ENCODE measurements around the gene ZNF566.

Gene ZNF566

GRCh38 chr19:36417752-36418286 is 71.5 kb downstream of the ZNF566 start:
- no peak for TF ChIP-seq RAD21 (IDR thresholded peaks at IDR 0.05; ENCODE audit: low read depth)
- TF ChIP-seq, protein P1, sequence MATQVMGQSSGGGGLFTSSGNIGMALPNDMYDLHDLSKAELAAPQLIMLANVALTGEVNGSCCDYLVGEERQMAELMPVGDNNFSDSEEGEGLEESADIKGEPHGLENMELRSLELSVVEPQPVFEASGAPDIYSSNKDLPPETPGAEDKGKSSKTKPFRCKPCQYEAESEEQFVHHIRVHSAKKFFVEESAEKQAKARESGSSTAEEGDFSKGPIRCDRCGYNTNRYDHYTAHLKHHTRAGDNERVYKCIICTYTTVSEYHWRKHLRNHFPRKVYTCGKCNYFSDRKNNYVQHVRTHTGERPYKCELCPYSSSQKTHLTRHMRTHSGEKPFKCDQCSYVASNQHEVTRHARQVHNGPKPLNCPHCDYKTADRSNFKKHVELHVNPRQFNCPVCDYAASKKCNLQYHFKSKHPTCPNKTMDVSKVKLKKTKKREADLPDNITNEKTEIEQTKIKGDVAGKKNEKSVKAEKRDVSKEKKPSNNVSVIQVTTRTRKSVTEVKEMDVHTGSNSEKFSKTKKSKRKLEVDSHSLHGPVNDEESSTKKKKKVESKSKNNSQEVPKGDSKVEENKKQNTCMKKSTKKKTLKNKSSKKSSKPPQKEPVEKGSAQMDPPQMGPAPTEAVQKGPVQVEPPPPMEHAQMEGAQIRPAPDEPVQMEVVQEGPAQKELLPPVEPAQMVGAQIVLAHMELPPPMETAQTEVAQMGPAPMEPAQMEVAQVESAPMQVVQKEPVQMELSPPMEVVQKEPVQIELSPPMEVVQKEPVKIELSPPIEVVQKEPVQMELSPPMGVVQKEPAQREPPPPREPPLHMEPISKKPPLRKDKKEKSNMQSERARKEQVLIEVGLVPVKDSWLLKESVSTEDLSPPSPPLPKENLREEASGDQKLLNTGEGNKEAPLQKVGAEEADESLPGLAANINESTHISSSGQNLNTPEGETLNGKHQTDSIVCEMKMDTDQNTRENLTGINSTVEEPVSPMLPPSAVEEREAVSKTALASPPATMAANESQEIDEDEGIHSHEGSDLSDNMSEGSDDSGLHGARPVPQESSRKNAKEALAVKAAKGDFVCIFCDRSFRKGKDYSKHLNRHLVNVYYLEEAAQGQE (IDR thresholded peaks at IDR 0.05; ENCODE audit: low read depth) = no peak
- no peak for TF ChIP-seq CEBPB (IDR thresholded peaks at IDR 0.05)
- TF ChIP-seq FOXM1 (IDR thresholded peaks at IDR 0.05; ENCODE audit: borderline replicate concordance, low read depth) = no peak
- TF ChIP-seq, protein P2, sequence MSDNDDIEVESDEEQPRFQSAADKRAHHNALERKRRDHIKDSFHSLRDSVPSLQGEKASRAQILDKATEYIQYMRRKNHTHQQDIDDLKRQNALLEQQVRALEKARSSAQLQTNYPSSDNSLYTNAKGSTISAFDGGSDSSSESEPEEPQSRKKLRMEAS (IDR thresholded peaks at IDR 0.05) = no peak
- TF ChIP-seq TEAD4 (IDR thresholded peaks at IDR 0.05) = no peak
- TF ChIP-seq EP300 (IDR thresholded peaks at IDR 0.05; ENCODE audit: borderline replicate concordance) = no peak
- no peak for TF ChIP-seq TCF12 (IDR thresholded peaks at IDR 0.05; ENCODE audit: low read depth)
- TF ChIP-seq ZBTB7A (IDR thresholded peaks at IDR 0.05; ENCODE audit: low read depth) = no peak
- TF ChIP-seq CREB1 (IDR thresholded peaks at IDR 0.05; ENCODE audit: low read depth) = no peak
- no peak for TF ChIP-seq EGR1 (IDR thresholded peaks at IDR 0.05)
- TF ChIP-seq NFIC (IDR thresholded peaks at IDR 0.05) = no peak
- TF ChIP-seq TAF1 (IDR thresholded peaks at IDR 0.05; ENCODE audit: low read depth) = no peak

DNA sequence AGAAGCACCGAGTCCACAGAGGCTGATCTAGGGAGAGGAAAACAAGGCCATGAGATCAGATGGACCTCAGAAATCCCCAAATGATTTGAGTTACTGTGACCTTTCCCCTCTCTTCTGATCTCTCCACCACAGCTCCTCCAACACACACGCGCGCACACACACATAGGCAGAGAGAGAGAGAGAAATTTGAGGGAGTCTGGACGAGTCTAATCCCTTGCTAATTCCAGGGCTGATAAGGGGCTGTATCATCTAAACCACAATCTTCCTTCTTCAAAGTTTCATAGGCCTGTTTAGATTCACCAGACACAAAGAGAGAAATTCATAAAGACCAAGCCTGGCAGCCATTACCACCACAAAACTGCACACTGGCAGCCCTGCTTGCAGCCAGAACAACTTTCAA is 79.5 kb downstream of the ZNF566 start:
- TF ChIP-seq FOXM1 (IDR thresholded peaks at IDR 0.05; ENCODE audit: borderline replicate concordance, low read depth) = no peak

DNA sequence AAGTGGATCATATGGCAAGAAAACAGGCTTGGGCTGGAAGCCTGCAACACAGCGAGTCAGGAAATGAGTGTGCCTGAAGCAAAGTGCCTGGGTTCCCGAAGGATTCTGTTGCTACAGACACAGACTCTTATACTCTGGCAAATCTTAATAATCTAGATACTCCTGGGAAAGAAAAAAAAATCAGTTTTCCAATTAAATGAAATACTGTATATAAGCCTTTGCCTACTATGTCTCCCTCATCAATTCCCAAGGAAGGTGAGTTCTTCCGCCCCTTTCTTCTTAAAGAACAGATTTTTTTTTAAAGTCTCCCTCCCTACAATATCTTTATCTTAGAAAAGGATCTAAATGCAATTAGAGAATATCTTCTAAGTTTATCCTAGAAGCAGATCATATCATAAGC is 81.3 kb downstream of the ZNF566 start:
- TF ChIP-seq CREB1 (IDR thresholded peaks at IDR 0.05; ENCODE audit: low read depth) (no peak), RAD21 (IDR thresholded peaks at IDR 0.05; ENCODE audit: low read depth) (no peak), EP300 (IDR thresholded peaks at IDR 0.05; ENCODE audit: borderline replicate concordance) (no peak), CEBPB (IDR thresholded peaks at IDR 0.05) (no peak), FOXM1 (IDR thresholded peaks at IDR 0.05; ENCODE audit: borderline replicate concordance, low read depth) (no peak), YY1 (IDR thresholded peaks at IDR 0.05; ENCODE audit: low read depth) (no peak), ZBTB7A (IDR thresholded peaks at IDR 0.05; ENCODE audit: low read depth) (no peak), TAF1 (IDR thresholded peaks at IDR 0.05; ENCODE audit: low read depth) (no peak)
- TF ChIP-seq, protein P2 (IDR thresholded peaks at IDR 0.05) = no peak
- TF ChIP-seq, protein P1 (IDR thresholded peaks at IDR 0.05; ENCODE audit: low read depth) = no peak

DNA sequence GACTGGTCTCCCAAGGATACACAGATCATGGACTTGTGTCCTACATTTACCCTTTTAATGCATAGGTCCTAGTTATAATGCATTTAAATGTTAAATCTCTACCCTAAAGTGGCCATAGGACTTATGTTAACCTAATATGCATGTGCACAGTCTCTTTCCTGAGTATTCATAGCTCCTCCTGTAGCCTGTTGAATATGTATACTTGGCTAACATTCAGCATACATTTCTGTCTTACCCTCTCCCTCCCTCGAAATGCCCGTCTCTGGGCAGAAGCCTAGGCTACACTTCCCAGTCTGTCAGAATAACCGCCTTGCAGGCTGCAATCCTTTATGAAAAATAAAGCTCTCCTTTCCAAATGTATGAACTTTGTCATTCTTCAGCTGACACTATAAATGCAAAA is 84.9 kb downstream of the ZNF566 start:
- TF ChIP-seq YY1 (IDR thresholded peaks at IDR 0.05; ENCODE audit: low read depth) (no peak), EP300 (IDR thresholded peaks at IDR 0.05; ENCODE audit: borderline replicate concordance) (no peak), TCF12 (IDR thresholded peaks at IDR 0.05; ENCODE audit: low read depth) (no peak), ZBTB7A (IDR thresholded peaks at IDR 0.05; ENCODE audit: low read depth) (no peak)

DNA sequence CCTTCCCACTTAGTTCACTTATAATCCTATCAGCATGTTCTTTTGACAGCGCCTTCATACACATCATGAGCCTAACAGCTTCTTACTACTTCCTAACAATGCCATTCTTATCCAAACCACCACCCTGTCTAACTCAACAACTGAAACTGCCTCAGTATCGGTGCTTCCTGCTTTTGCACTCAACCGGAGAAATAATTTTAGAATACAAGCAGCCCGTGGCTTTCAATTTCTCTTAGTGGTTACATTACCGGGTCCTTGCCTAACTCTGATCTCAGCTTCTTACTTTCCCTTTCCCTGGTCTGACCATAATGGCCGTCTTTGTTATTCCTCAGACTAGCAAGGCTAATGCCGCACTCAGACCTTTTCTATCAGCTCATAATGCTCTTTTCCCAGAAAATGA is 87.9 kb downstream of the ZNF566 start:
- TF ChIP-seq, protein P1 (IDR thresholded peaks at IDR 0.05; ENCODE audit: low read depth) = no peak
- TF ChIP-seq EP300 (IDR thresholded peaks at IDR 0.05; ENCODE audit: borderline replicate concordance) (no peak), TAF1 (IDR thresholded peaks at IDR 0.05; ENCODE audit: low read depth) (no peak), NFIC (IDR thresholded peaks at IDR 0.05) (no peak), FOXM1 (IDR thresholded peaks at IDR 0.05; ENCODE audit: borderline replicate concordance, low read depth) (no peak), CREB1 (IDR thresholded peaks at IDR 0.05; ENCODE audit: low read depth) (no peak), EGR1 (IDR thresholded peaks at IDR 0.05) (no peak), TCF12 (IDR thresholded peaks at IDR 0.05; ENCODE audit: low read depth) (no peak), TEAD4 (IDR thresholded peaks at IDR 0.05) (no peak), YY1 (IDR thresholded peaks at IDR 0.05; ENCODE audit: low read depth) (no peak), ZBTB7A (IDR thresholded peaks at IDR 0.05; ENCODE audit: low read depth) (no peak), CEBPB (IDR thresholded peaks at IDR 0.05) (no peak), RAD21 (IDR thresholded peaks at IDR 0.05; ENCODE audit: low read depth) (no peak)
- TF ChIP-seq, protein P3, sequence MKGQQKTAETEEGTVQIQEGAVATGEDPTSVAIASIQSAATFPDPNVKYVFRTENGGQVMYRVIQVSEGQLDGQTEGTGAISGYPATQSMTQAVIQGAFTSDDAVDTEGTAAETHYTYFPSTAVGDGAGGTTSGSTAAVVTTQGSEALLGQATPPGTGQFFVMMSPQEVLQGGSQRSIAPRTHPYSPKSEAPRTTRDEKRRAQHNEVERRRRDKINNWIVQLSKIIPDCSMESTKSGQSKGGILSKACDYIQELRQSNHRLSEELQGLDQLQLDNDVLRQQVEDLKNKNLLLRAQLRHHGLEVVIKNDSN (IDR thresholded peaks at IDR 0.05) = no peak
- TF ChIP-seq, protein P2 (IDR thresholded peaks at IDR 0.05) = no peak
